IMR-90 (cell line): Measurements from ENCODE around the gene DDX24.

Experiments
- CHD1 ChIP-seq: IDR thresholded peaks from 2 replicates; pipeline ENCODE4 v1.6.1; 2012; ENCODE audit warnings: low read depth, low read length, improper control_type of control experiment
- ELK1 ChIP-seq: fragments of 150-350 bp; IDR thresholded peaks from 2 replicates; pipeline ENCODE4 v1.6.1; 2016; ENCODE audit warnings: low read depth, mild to moderate bottlenecking, low read length, moderate library complexity, borderline replicate concordance
- FOS ChIP-seq: fragments of 150-350 bp; IDR thresholded peaks from 2 replicates; pipeline ENCODE4 v1.6.1; 2016; ENCODE audit warnings: low read depth, low read length
- MAFK ChIP-seq: IDR thresholded peaks from 2 replicates; pipeline ENCODE4 v1.6.1; 2012; ENCODE audit warnings: low read depth, low read length, improper control_type of control experiment
- MAZ ChIP-seq: IDR thresholded peaks from 2 replicates; pipeline ENCODE4 v1.6.1; 2012; ENCODE audit warnings: low read depth, mild to moderate bottlenecking, low read length, improper control_type of control experiment, moderate library complexity, borderline replicate concordance
- NFE2L2 ChIP-seq: fragments of 150-350 bp; IDR thresholded peaks from 2 replicates; pipeline ENCODE4 v1.6.1; 2016; ENCODE audit warnings: low read depth, mild to moderate bottlenecking, low read length
- POLR2A ChIP-seq: IDR thresholded peaks from 2 replicates; pipeline ENCODE4 v1.6.1; 2012; ENCODE audit warnings: mild to moderate bottlenecking, low read depth, low read length
- RAD21 ChIP-seq: IDR thresholded peaks from 2 replicates; pipeline ENCODE4 v1.6.1; 2012; ENCODE audit warnings: low read length, improper control_type of control experiment
- RFX5 ChIP-seq: IDR thresholded peaks from 2 replicates; pipeline ENCODE4 v1.8.0; 2012; ENCODE audit warnings: low read depth, mild to moderate bottlenecking, low read length, moderate library complexity
- SMC3 ChIP-seq: fragments of 150-350 bp; IDR thresholded peaks from 2 replicates; pipeline ENCODE4 v1.6.1; 2016; ENCODE audit warnings: low read depth, mild to moderate bottlenecking, antibody characterized with exemption, low read length, moderate library complexity
- TF ChIP-seq, protein P1 (sequence below): conservative IDR thresholded peaks from 2 replicates; pipeline ENCODE4 v1.5.1; 2012; ENCODE audit warnings: mild to moderate bottlenecking, low read depth, low read length, improper control_type of control experiment
- TF ChIP-seq, protein P2 (sequence below): fragments of 150-350 bp; IDR thresholded peaks from 2 replicates; pipeline ENCODE4 v1.6.1; 2017; ENCODE audit warnings: mild to moderate bottlenecking, antibody characterized with exemption, low read length, low read depth

DNA sequence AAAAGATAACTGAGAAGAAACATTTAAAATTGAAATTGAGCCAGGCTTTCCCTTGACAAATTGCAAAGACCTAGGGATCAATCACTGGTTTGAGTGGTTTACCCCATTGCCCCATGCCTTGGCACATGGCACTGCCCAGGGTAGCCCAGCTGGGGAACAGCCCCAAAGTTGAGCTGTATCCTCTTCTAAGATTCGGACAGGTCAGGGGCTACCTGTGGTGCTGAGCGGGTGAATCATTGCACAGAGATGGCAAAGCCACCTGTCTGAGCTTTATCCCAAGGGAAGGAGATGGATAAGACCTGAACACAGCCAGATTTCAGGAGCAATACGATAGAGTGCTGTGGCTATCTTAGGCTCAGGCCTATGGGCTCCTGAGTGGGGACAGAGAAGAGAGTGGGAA lies 41.4 kb upstream of the DDX24 start:
- TF ChIP-seq, protein P1, sequence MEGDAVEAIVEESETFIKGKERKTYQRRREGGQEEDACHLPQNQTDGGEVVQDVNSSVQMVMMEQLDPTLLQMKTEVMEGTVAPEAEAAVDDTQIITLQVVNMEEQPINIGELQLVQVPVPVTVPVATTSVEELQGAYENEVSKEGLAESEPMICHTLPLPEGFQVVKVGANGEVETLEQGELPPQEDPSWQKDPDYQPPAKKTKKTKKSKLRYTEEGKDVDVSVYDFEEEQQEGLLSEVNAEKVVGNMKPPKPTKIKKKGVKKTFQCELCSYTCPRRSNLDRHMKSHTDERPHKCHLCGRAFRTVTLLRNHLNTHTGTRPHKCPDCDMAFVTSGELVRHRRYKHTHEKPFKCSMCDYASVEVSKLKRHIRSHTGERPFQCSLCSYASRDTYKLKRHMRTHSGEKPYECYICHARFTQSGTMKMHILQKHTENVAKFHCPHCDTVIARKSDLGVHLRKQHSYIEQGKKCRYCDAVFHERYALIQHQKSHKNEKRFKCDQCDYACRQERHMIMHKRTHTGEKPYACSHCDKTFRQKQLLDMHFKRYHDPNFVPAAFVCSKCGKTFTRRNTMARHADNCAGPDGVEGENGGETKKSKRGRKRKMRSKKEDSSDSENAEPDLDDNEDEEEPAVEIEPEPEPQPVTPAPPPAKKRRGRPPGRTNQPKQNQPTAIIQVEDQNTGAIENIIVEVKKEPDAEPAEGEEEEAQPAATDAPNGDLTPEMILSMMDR: no peak
- TF ChIP-seq POLR2A: no peak
- TF ChIP-seq RAD21: no peak
- TF ChIP-seq, protein P2, sequence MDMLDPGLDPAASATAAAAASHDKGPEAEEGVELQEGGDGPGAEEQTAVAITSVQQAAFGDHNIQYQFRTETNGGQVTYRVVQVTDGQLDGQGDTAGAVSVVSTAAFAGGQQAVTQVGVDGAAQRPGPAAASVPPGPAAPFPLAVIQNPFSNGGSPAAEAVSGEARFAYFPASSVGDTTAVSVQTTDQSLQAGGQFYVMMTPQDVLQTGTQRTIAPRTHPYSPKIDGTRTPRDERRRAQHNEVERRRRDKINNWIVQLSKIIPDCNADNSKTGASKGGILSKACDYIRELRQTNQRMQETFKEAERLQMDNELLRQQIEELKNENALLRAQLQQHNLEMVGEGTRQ: no peak
- TF ChIP-seq ELK1: no peak
- no peak for TF ChIP-seq FOS
- no peak for TF ChIP-seq RFX5
- TF ChIP-seq MAFK: no peak
- TF ChIP-seq NFE2L2: no peak
- TF ChIP-seq CHD1: no peak
- no peak for TF ChIP-seq MAZ
- no peak for TF ChIP-seq SMC3
